GM12878 (cell line): Measurements from ENCODE around the gene HAND1. TPM values are rescaled to one million over a fixed set of nuclear protein-coding genes. Genes with fewer than 3 reads are reported as not detected.

ENCODE experiments used
- ATAC-seq: fragments of 200-7000 bp; cut with Tn5 transposase; 3 replicates; pipeline ENCODE4 v1.9.1; 2020; ENCODE audit warnings: mild to moderate bottlenecking, moderate library complexity
- BruUV-seq: library from RNA; stranded (reverse); fragments of 400-500 nt; replicated peaks from 2 replicates; lab custom pipeline; 2021; lab: Mats Ljungman, UMichigan
- CTCF ChIA-PET: fragments of 300-600 bp; sonication (Branson Sonifier 250); formaldehyde crosslinking; extraction: SDS; loops from one replicate; lab custom pipeline; 2021; ENCODE audit warnings: inconsistent platforms; lab: Yijun Ruan, JAX
- POLR2A ChIA-PET: fragments of 350-600 bp; formaldehyde crosslinking; extraction: SDS; loops from one replicate; lab custom pipeline; 2021; ENCODE audit warnings: inconsistent platforms; lab: Charles Lee
- RAD21 ChIA-PET: fragments of 300-600 bp; sonication (Branson Sonifier 250); formaldehyde crosslinking; loops from one replicate; lab custom pipeline; 2023; ENCODE audit warnings: antibody characterized with exemption; ENCODE audit not compliant: unreplicated experiment; lab: Charles Lee
- SMC1A ChIA-PET: fragments of 300-600 bp; sonication (Branson Sonifier 250); formaldehyde crosslinking; loops from one replicate; lab custom pipeline; 2023; ENCODE audit not compliant: unreplicated experiment, uncharacterized antibody; lab: Charles Lee
- DNase-seq: peaks from one replicate; pipeline ENCODE4 v3.0.0-alpha.2; 2011; ENCODE audit warnings: low read depth, low spot score
- FAIRE-seq: peaks from 3 replicates; lab custom pipeline; 2011; peaks lifted over from hg19 to GRCh38; lab: Jason Lieb, UNC
- H2AFZ ChIP-seq: 2 replicates; pipeline ENCODE4 v1.6.0; 2011; ENCODE audit warnings: low read depth, low read length, control low read depth; ENCODE audit not compliant: control insufficient read depth
- H3K27ac ChIP-seq: 2 replicates; pipeline ENCODE4 v1.5.1; 2011; ENCODE audit warnings: control low read depth; ENCODE audit not compliant: control insufficient read depth, insufficient read depth
- H3K27me3 ChIP-seq, 2 experiments: replicated peaks in 1 of 2; 2 replicates each; pipeline versions ENCODE4 v1.6.0 to v1.6.1; 2011; ENCODE audit warnings: low read length in 1 of 2; ENCODE audit not compliant: control insufficient read depth in 2 of 2, insufficient read depth in 2 of 2
- H3K36me3 ChIP-seq, 2 experiments: 2 replicates each; pipeline ENCODE4 v1.5.1; 2011; ENCODE audit warnings: low read length in 1 of 2; ENCODE audit not compliant: control insufficient read depth in 2 of 2, insufficient read depth in 2 of 2
- H3K4me1 ChIP-seq: 2 replicates; pipeline ENCODE4 v1.6.1; 2011; ENCODE audit warnings: mild to moderate bottlenecking, low read length, moderate library complexity, mixed read lengths; ENCODE audit not compliant: control insufficient read depth, insufficient read depth
- H3K4me2 ChIP-seq: 2 replicates; pipeline ENCODE4 v1.6.0; 2011; ENCODE audit warnings: control low read depth; ENCODE audit not compliant: control insufficient read depth, insufficient read depth
- H3K4me3 ChIP-seq: fragments of 200-600 bp; sonication (generic); 2 replicates; pipeline ENCODE4 v1.5.1; 2016
- H3K79me2 ChIP-seq: 2 replicates; pipeline ENCODE4 v1.6.0; 2011; ENCODE audit warnings: low read length; ENCODE audit not compliant: control insufficient read depth, insufficient read depth
- H3K9ac ChIP-seq: 2 replicates; pipeline ENCODE4 v1.8.0; 2011; ENCODE audit warnings: low read length, control low read depth, mixed read lengths; ENCODE audit not compliant: control insufficient read depth, insufficient read depth
- H3K9me3 ChIP-seq: replicated peaks from 3 replicates; pipeline ENCODE4 v1.5.1; 2011; ENCODE audit warnings: mild to moderate bottlenecking, low read length; ENCODE audit not compliant: control insufficient read depth, insufficient read depth
- H4K20me1 ChIP-seq: 2 replicates; pipeline ENCODE4 v1.6.0; 2011; ENCODE audit not compliant: control insufficient read depth, insufficient read depth
- BACH1 ChIP-seq: fragments of 450-650 bp; IDR thresholded peaks from 2 replicates; pipeline ENCODE4 v1.6.1; 2017; ENCODE audit warnings: mild to moderate bottlenecking, borderline replicate concordance
- CHD1 ChIP-seq: IDR thresholded peaks from 2 replicates; pipeline ENCODE4 v1.6.1; 2012; ENCODE audit warnings: low read depth, low read length, improper control_type of control experiment
- EGR1 ChIP-seq, 2 experiments: IDR thresholded peaks; 1 replicate in 1 of 2; 2 replicates in 1 of 2; pipeline ENCODE4 v1.6.1; 2011 to 2012; ENCODE audit warnings: low read depth in 2 of 2, low read length in 2 of 2, borderline replicate concordance in 1 of 2, mild to moderate bottlenecking in 1 of 2, moderate library complexity in 1 of 2
- GATAD2B ChIP-seq: fragments of 450-650 bp; conservative IDR thresholded peaks from 2 replicates; pipeline ENCODE4 v1.6.1; 2017; ENCODE audit warnings: low read depth, mild to moderate bottlenecking, moderate library complexity
- HDGF ChIP-seq: fragments of 450-650 bp; IDR thresholded peaks from 2 replicates; pipeline ENCODE4 v1.6.1; 2016; ENCODE audit warnings: antibody characterized with exemption
- NFYA ChIP-seq: IDR thresholded peaks from 2 replicates; pipeline ENCODE4 v1.6.1; 2011; ENCODE audit warnings: low read depth, mild to moderate bottlenecking, low read length, improper control_type of control experiment, borderline replicate concordance
- RCOR1 ChIP-seq: conservative IDR thresholded peaks from 2 replicates; pipeline ENCODE4 v1.6.1; 2012; ENCODE audit warnings: low read depth, low read length, improper control_type of control experiment
- RFX5 ChIP-seq: IDR thresholded peaks from 2 replicates; pipeline ENCODE4 v1.6.1; 2011; ENCODE audit warnings: low read depth, low read length, improper control_type of control experiment
- SP1 ChIP-seq: IDR thresholded peaks from one replicate; pipeline ENCODE4 v1.6.1; 2011; ENCODE audit warnings: low read depth, low read length
- ZNF207 ChIP-seq: fragments of 450-650 bp; IDR thresholded peaks from 2 replicates; pipeline ENCODE4 v1.6.1; 2014; ENCODE audit warnings: antibody characterized with exemption, mild to moderate bottlenecking, borderline replicate concordance
- WGBS: methylation state at CpG from one replicate; pipeline ENCODE4 v1.1.6; 2016; ENCODE audit warnings: low lambda C conversion rate; ENCODE audit not compliant: insufficient replicate concordance, insufficient coverage; ENCODE audit errors: missing lambda C conversion rate; 5-methylcytosine and 5-hydroxymethylcytosine counted together
- in situ Hi-C: fragments of 300-500 bp; cut with MboI; formaldehyde crosslinking; loops from 9 replicates; pipeline ENCODE4 v1.14.3; 2018; ENCODE audit warnings: mixed read lengths
- intact Hi-C: fragments of 100-400 bp; cut with micrococcal nuclease; formaldehyde crosslinking; loops from one replicate; pipeline ENCODE4 v1.14.2; 2022; ENCODE audit not compliant: unreplicated experiment
- polyA plus RNA-seq, 11 experiments: library from polyadenylated mRNA; depleted of rRNA in 4 of 11; unstranded in 6 of 11; stranded (reverse) in 5 of 11; fragments of >200 nt; fragmentation: Nextera tagmentation in 4 of 11; fragmentation: Illumina TruSeq in 1 of 11; extraction: Ambion mirVana in 4 of 11; extraction: Trizol in 1 of 11; gene quantifications; 1 replicate in 1 of 11; 2 replicates in 10 of 11; pipeline versions ENCODE4 v1.2.1 to v1.2.3, GENCODE V29; 2011 to 2016; ENCODE audit warnings: inconsistent platforms in 2 of 11, missing spikeins in 2 of 11, low read depth in 1 of 11
- total RNA-seq, 4 experiments: library from RNA; depleted of rRNA in 3 of 4; stranded (reverse); fragments of >200 nt in 3 of 4; fragmentation: Illumina TruSeq in 1 of 4; extraction: Trizol in 1 of 4; gene quantifications; 2 replicates each; pipeline versions ENCODE4 v1.2.1 to v1.2.3, GENCODE V29; 2013 to 2021
- TF ChIP-seq, protein P1 (sequence below): fragments of 450-650 bp; IDR thresholded peaks from 2 replicates; pipeline ENCODE4 v1.6.1; 2016; ENCODE audit warnings: mild to moderate bottlenecking

Gene HAND1
- total and polyA plus RNA-seq, 10 of the 15 experiments (the other 5 are each of a cell fraction or from before 2014, with no cell fraction given), result 0.06 to 0.41 (median 0.27) TPM; not detected in 4

DNA sequence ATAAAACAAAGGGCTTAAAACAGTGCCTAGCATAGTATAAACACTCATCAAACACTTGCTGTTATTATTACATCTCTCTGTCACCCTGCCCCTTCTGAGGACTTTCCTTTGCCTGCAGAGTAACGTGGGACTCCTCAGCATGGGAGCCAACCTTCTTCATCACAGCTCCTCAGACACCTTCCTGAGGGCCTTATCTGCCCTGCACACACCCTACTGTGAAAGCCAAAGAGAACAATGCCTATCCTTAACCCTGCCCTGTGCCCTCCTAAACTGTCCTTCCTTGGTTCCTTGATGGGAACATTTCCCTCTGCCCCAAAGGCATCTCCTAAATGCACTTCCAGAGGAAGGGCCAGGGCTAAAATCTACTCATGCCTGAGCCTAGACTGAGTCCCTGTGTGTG lies 20.6 kb upstream of the HAND1 start:
- no peaks in the 10 kb centered on the region for H4K20me1 ChIP-seq
- FAIRE-seq (no peak), DNase-seq (no peak), ATAC-seq (no peak)
- no peaks in the 10 kb centered on the region for H3K79me2 ChIP-seq
- BruUV-seq, result no TSS peak
- ChIA-PET SMC1A (interaction anchor here (1.1 to 8.9 kb wide), 4 partner anchors 12 to 22 kb away, joined by 4 to 108 read pairs (median 4); no protein-coding TSS in a partner anchor), CTCF (interaction anchor here (0.6 to 3.4 kb wide), 4 partner anchors 10 to 1989 kb away, joined by 3 to 29 read pairs (median 4); no protein-coding TSS in a partner anchor), POLR2A (no interaction called here), RAD21 (no interaction called here)
- H3K9me3 ChIP-seq, result no peaks in the 10 kb centered on the region
- no peak overlapping the region for H3K4me2 ChIP-seq
- no peak overlapping the region for H2AFZ ChIP-seq
- no peaks in the 10 kb centered on the region for H3K27me3 ChIP-seq
- H3K27ac ChIP-seq, result no peak overlapping the region
- H3K4me1 ChIP-seq, result peaks cover 29% of the 10 kb centered on the region
- H3K36me3 ChIP-seq, result no peaks in the 10 kb centered on the region
- H3K9ac ChIP-seq, result no peak overlapping the region
- 100% methylated on average over 1 of the region's 1 CpG for WGBS
- intact Hi-C loops, result no loop called here
- in situ Hi-C loops, result no loop called here
- TF ChIP-seq SP1 (no peak), ZNF207 (no peak), BACH1 (no peak), EGR1 (IDR thresholded peaks at IDR 0.05; ENCODE audit: borderline replicate concordance in 1 of 2, low read depth in 2 of 2, low read length in 2 of 2) (no peak), GATAD2B (no peak)
- no peak overlapping the region for H3K4me3 ChIP-seq

DNA sequence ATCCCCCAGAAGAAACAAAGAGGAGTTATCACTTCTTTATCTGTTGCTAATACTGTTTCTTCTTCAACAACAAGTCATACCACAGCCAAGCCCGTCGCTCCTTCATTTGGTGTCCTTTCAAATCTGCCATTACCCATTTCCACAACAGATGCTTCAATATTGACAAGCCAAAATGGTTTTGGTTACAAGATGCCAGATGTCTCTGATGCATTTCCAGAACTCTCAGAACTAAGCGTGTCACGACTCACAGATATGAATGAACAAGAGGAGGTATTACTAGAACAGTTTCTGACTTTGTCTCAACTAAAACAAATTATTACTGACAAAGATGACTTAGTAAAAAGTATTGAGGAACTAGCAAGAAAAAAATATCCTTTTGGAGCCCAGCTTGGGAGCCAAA lies 16.0 kb upstream of the HAND1 start:
- Histone ChIP-seq H3K4me1 (no peaks in the 10 kb centered on the region; the same call in 1 of the 2 replicates), H3K9me3 (no peaks in the 10 kb centered on the region), H2AFZ (no peak overlapping the region; the same call in 1 of the 2 replicates), H3K4me2 (no peak overlapping the region), H3K79me2 (no peaks in the 10 kb centered on the region), H3K27ac (no peak overlapping the region), H3K27me3 (no peaks in the 10 kb centered on the region), H3K36me3 (no peaks in the 10 kb centered on the region), H4K20me1 (no peaks in the 10 kb centered on the region), H3K4me3 (no peak overlapping the region), H3K9ac (no peak overlapping the region)
- no peak for FAIRE-seq
- ChIA-PET CTCF (interaction anchor here (2.1 kb wide), 1 partner anchor 27 kb away, joined by 11 read pairs; no protein-coding TSS in a partner anchor), POLR2A (interaction anchor here (0.7 kb wide), 1 partner anchor 9 kb away, joined by 4 read pairs; no protein-coding TSS in a partner anchor), RAD21 (interaction anchor here (0.9 kb wide), 2 partner anchors 10 to 28 kb away, joined by 3 read pairs; no protein-coding TSS in a partner anchor), SMC1A (interaction anchor here (1.0 to 1.2 kb wide), 2 partner anchors 9 to 25 kb away, joined by 6 to 7 read pairs; no protein-coding TSS in a partner anchor)
- TF ChIP-seq NFYA (no peak), CHD1 (no peak), RCOR1 (no peak), RFX5 (no peak), HDGF (no peak)
- TF ChIP-seq, protein P1, sequence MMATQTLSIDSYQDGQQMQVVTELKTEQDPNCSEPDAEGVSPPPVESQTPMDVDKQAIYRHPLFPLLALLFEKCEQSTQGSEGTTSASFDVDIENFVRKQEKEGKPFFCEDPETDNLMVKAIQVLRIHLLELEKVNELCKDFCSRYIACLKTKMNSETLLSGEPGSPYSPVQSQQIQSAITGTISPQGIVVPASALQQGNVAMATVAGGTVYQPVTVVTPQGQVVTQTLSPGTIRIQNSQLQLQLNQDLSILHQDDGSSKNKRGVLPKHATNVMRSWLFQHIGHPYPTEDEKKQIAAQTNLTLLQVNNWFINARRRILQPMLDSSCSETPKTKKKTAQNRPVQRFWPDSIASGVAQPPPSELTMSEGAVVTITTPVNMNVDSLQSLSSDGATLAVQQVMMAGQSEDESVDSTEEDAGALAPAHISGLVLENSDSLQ, result no peak
- BruUV-seq, result no TSS peak
- WGBS, result 33% methylated on average over 4 of the region's 4 CpGs
- no peak for DNase-seq
- in situ Hi-C loops, result no loop called here
- intact Hi-C loops, result no loop called here
- no peak for ATAC-seq
